H1 (cell line): ENCODE results near the gene FGF11. TPM values are rescaled to one million over a fixed set of nuclear protein-coding genes. Genes with fewer than 3 reads are reported as not detected.

Experiments
- CHD2 ChIP-seq: IDR thresholded peaks from 2 replicates; pipeline ENCODE4 v1.6.1; 2012; ENCODE audit warnings: low read length, improper control_type of control experiment
- CTBP2 ChIP-seq: IDR thresholded peaks from 2 replicates; pipeline ENCODE4 v1.7.0; 2011; ENCODE audit warnings: borderline replicate concordance, mild to moderate bottlenecking, moderate library complexity, mixed read lengths, low read length; ENCODE audit not compliant: insufficient read depth, insufficient read length
- GABPA ChIP-seq: IDR thresholded peaks from 2 replicates; pipeline ENCODE4 v1.6.1; 2011; ENCODE audit warnings: mild to moderate bottlenecking, low read length, moderate library complexity, borderline replicate concordance; ENCODE audit not compliant: insufficient read depth
- SP1 ChIP-seq: IDR thresholded peaks from 2 replicates; pipeline ENCODE4 v1.6.1; 2011; ENCODE audit warnings: low read depth, low read length
- ZNF274 ChIP-seq: IDR thresholded peaks from 2 replicates; pipeline ENCODE4 v1.7.0; 2012; ENCODE audit warnings: low read length, borderline replicate concordance; ENCODE audit errors: extremely low read depth
- polyA plus RNA-seq, 7 experiments: library from polyadenylated mRNA; depleted of rRNA in 3 of 7; stranded (reverse) in 5 of 7; unstranded in 2 of 7; fragments of >200 nt in 5 of 7; fragments of 200-250 nt in 2 of 7; gene quantifications; 1 replicate in 5 of 7; 2 replicates in 1 of 7; 4 replicates in 1 of 7; pipeline versions ENCODE4 v1.2.1 to v1.2.3, GENCODE V29; 2011 to 2013; ENCODE audit warnings: missing spikeins in 2 of 7, mixed read lengths in 2 of 7
- total RNA-seq: library from RNA; stranded (reverse); fragmentation: NEBNext Ultra II Directional; extraction: Animal tissue kit (Norgen Biotek cat#: 25700); gene quantifications from 2 replicates; pipeline ENCODE4 v1.2.1, GENCODE V29; 2021

FGF11 gene
- total and polyA plus RNA-seq, 2 of the 8 experiments (the other 6 are each of a cell fraction or from before 2014, with no cell fraction given) = 11.8 to 26.1 TPM

DNA sequence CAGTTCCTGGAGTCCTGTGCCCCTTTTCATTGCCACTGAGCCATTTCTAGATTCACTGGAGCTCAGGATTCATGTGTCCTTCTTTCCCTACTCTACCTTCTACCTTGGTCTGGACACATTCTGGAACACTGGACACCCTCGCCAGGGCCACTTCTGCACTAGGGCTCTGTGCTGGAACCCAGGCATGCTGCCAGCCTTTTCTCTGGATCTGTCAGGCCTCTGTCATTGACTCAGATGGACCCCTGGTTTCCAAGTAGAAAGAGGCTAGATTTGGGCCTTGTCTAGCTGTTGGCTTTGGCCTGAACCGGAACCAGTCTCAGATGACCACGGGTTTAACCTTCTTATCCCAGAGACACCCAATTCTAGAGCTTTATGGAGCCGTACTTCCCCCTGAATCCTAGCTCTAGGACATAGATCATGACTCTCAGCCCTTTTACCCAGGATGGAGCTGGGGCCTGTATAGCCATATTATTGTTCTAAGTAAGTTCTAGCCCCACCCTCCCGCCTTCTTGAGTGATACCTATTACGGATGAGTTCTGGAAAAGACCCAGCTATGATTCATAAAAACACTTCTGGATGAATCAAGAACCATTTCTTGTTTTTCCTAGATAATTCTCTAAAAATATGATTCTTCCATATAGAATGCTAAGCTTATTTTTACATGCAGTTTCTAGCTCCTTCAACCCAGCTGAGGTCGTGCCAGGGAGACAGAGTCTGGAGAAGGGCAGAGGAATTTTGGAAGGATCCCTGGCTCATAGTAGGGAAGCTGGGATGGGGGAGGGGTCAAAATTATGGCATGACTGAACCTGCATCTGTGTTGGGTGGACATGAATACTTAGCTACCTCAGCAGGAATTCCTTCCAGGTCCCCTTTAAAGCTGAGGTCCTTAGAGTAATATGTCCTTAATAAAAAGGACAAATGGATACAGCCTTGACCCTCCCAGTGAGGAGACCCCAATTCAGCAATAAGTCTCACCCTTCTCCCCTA lies 4.5 kb downstream of the FGF11 start (continued):
- TF ChIP-seq CTBP2 (no peak), ZNF274 (no peak), CHD2 (no peak), SP1 (no peak), GABPA (no peak)
